Smooth muscle cell (in vitro differentiated cells): Measurements from ENCODE around the gene TGM1. TPM values are rescaled to one million over a fixed set of nuclear protein-coding genes. Genes with fewer than 3 reads are reported as not detected.

Source experiments
- DNase-seq: peaks from one replicate; lab custom pipeline; 2025; ENCODE audit not compliant: unreplicated experiment; lab: John Stamatoyannopoulos, UW
- H2AFZ ChIP-seq: fragments of 200-600 bp; sonication (generic); 2 replicates; pipeline ENCODE4 v1.6.0; 2016; ENCODE audit warnings: antibody characterized with exemption, low read depth, mild to moderate bottlenecking
- H3F3A ChIP-seq: fragments of 200-600 bp; sonication (generic); 2 replicates; pipeline ENCODE4 v1.6.0; 2017; ENCODE audit warnings: antibody characterized with exemption, low read depth
- H3K27ac ChIP-seq: fragments of 200-600 bp; sonication (generic); 2 replicates; pipeline ENCODE4 v1.5.1; 2016; ENCODE audit warnings: low read depth, mild to moderate bottlenecking
- H3K27me3 ChIP-seq: fragments of 200-600 bp; sonication (generic); 2 replicates; pipeline ENCODE4 v1.6.1; 2016; ENCODE audit warnings: low read depth, mild to moderate bottlenecking
- H3K36me3 ChIP-seq: fragments of 200-600 bp; sonication (generic); 2 replicates; pipeline ENCODE4 v1.5.1; 2016; ENCODE audit warnings: low read depth
- H3K4me1 ChIP-seq: fragments of 200-600 bp; sonication (generic); 2 replicates; pipeline ENCODE4 v1.5.1; 2016; ENCODE audit warnings: low read depth
- H3K4me2 ChIP-seq: fragments of 200-600 bp; sonication (generic); 2 replicates; pipeline ENCODE4 v1.6.0; 2016; ENCODE audit warnings: mild to moderate bottlenecking
- H3K4me3 ChIP-seq: fragments of 200-600 bp; sonication (generic); 2 replicates; pipeline ENCODE4 v1.5.1; 2016; ENCODE audit warnings: mild to moderate bottlenecking
- H3K79me2 ChIP-seq: fragments of 200-600 bp; sonication (generic); 2 replicates; pipeline ENCODE4 v1.6.0; 2016; ENCODE audit warnings: low read depth, mild to moderate bottlenecking
- H3K9ac ChIP-seq: fragments of 200-600 bp; sonication (generic); 2 replicates; pipeline ENCODE4 v1.6.0; 2016; ENCODE audit warnings: low read depth
- H3K9me3 ChIP-seq: fragments of 200-600 bp; sonication (generic); replicated peaks from 2 replicates; pipeline ENCODE4 v1.5.1; 2016; ENCODE audit warnings: low read depth
- H4K20me1 ChIP-seq: fragments of 200-600 bp; sonication (generic); 2 replicates; pipeline ENCODE4 v1.6.0; 2016; ENCODE audit warnings: low read depth
- WGBS: methylation state at CpG from one replicate; pipeline ENCODE4 v1.1.7; 2016; ENCODE audit warnings: low lambda C conversion rate; 5-methylcytosine and 5-hydroxymethylcytosine counted together
- polyA plus RNA-seq: library from polyadenylated mRNA; unstranded; fragments of >200 nt; fragmentation: Nextera tagmentation; extraction: Ambion mirVana; gene quantifications from 2 replicates; pipeline ENCODE4 v1.2.1, GENCODE V29; 2016
- total RNA-seq: library from RNA; depleted of rRNA; stranded (reverse); fragments of >200 nt; gene quantifications from 2 replicates; pipeline ENCODE4 v1.2.3, GENCODE V29; 2014
- TF ChIP-seq, protein P1 (sequence below): fragments of 200-600 bp; sonication (generic); IDR thresholded peaks from 2 replicates; pipeline ENCODE4 v1.5.1; 2017; ENCODE audit warnings: borderline replicate concordance, mild to moderate bottlenecking, antibody characterized with exemption; ENCODE audit not compliant: insufficient read depth, poor library complexity, severe bottlenecking

Gene TGM1
- total and polyA plus RNA-seq, 2 experiments from 2014 or later, result 1.6 to 13.6 TPM

DNA sequence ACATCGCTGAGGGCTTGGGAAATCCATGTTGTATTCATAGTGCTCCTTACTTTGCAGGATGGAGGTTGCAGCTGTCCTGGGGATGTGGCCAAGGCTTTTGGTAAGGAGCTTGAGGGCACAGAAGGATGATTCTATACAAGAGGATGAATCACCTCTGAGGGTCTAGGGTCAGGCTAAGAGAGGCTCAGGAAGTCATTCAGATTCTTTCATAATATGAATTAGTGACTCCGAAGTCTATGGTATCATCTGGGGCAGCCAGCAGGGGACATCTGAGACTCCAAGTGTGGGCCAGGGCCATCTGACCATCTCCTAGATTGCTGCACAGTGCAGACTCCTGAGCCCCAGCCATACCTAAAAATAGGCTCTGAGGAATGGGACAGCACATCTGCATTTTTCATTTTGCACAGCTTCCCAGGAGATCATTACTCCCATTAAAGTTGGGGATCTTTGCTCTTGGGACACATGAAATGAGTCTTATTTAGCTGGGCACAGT is 25.5 kb downstream of the TGM1 start:
- H3K79me2 ChIP-seq, result peaks cover 55% of the 10 kb centered on the region
- H3K4me3 ChIP-seq, result no peak overlapping the region
- no peak overlapping the region for H3K4me2 ChIP-seq
- 100% methylated on average over 2 of the region's 2 CpGs for WGBS
- TF ChIP-seq, protein P1, sequence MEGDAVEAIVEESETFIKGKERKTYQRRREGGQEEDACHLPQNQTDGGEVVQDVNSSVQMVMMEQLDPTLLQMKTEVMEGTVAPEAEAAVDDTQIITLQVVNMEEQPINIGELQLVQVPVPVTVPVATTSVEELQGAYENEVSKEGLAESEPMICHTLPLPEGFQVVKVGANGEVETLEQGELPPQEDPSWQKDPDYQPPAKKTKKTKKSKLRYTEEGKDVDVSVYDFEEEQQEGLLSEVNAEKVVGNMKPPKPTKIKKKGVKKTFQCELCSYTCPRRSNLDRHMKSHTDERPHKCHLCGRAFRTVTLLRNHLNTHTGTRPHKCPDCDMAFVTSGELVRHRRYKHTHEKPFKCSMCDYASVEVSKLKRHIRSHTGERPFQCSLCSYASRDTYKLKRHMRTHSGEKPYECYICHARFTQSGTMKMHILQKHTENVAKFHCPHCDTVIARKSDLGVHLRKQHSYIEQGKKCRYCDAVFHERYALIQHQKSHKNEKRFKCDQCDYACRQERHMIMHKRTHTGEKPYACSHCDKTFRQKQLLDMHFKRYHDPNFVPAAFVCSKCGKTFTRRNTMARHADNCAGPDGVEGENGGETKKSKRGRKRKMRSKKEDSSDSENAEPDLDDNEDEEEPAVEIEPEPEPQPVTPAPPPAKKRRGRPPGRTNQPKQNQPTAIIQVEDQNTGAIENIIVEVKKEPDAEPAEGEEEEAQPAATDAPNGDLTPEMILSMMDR, result no peak
- H2AFZ ChIP-seq, result no peak overlapping the region
- H3K9me3 ChIP-seq, result no peaks in the 10 kb centered on the region
- H3K27me3 ChIP-seq, result no peaks in the 10 kb centered on the region
- H3F3A ChIP-seq, result peaks cover 28% of the 10 kb centered on the region
- peaks cover 14% of the 10 kb centered on the region for H3K4me1 ChIP-seq
- no peaks in the 10 kb centered on the region for H3K36me3 ChIP-seq
- no peak for DNase-seq
- peaks cover 24% of the 10 kb centered on the region for H4K20me1 ChIP-seq
- peak overlapping the region; percentile 7 for H3K27ac ChIP-seq
- H3K9ac ChIP-seq, result no peak overlapping the region

DNA sequence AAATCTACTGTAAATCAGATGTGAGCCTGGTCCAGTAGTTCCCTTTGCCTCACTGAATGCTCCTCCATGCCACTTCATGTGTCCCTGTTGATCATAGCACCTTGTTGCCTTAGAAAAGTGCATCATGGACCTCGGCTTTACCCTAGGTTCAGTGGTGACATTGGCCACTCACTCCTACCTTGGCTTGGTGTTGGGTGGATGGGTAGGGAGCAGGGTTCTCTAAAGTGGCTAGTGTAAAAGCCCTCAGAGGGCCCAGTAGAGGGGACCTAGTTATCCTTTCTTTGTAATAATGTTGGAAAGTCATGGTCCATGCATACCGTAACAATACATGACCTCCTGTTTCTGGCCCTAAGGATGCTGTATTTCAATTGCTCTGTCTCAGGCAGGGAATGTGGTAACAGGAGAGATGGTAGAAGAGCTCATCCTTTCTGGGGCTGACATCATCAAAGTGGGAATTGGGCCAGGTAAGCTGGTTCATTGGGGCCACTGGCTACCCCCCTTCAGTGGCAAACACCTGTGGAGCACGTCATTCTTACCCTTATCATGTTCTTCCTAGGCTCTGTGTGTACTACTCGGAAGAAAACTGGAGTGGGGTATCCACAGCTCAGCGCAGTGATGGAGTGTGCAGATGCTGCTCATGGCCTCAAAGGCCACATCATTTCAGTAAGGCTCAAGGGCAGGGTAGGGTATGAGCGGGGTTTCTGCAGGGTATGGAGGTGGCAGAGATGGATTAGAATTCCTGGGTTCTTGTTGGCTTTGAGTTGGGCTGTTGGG is 26.1 kb downstream of the TGM1 start:
- Histone ChIP-seq H3K4me3 (no peak overlapping the region), H3F3A (peaks cover 28% of the 10 kb centered on the region), H3K9ac (no peak overlapping the region), H3K27ac (no peak overlapping the region), H3K79me2 (peaks cover 57% of the 10 kb centered on the region), H3K9me3 (no peaks in the 10 kb centered on the region), H4K20me1 (peaks cover 23% of the 10 kb centered on the region), H3K4me1 (peaks cover 14% of the 10 kb centered on the region), H3K4me2 (no peak overlapping the region), H3K27me3 (no peaks in the 10 kb centered on the region), H2AFZ (no peak overlapping the region), H3K36me3 (no peaks in the 10 kb centered on the region)
- WGBS, result 97% methylated on average over 6 of the region's 6 CpGs
- DNase-seq, result no peak
- TF ChIP-seq, protein P1, result no peak

DNA sequence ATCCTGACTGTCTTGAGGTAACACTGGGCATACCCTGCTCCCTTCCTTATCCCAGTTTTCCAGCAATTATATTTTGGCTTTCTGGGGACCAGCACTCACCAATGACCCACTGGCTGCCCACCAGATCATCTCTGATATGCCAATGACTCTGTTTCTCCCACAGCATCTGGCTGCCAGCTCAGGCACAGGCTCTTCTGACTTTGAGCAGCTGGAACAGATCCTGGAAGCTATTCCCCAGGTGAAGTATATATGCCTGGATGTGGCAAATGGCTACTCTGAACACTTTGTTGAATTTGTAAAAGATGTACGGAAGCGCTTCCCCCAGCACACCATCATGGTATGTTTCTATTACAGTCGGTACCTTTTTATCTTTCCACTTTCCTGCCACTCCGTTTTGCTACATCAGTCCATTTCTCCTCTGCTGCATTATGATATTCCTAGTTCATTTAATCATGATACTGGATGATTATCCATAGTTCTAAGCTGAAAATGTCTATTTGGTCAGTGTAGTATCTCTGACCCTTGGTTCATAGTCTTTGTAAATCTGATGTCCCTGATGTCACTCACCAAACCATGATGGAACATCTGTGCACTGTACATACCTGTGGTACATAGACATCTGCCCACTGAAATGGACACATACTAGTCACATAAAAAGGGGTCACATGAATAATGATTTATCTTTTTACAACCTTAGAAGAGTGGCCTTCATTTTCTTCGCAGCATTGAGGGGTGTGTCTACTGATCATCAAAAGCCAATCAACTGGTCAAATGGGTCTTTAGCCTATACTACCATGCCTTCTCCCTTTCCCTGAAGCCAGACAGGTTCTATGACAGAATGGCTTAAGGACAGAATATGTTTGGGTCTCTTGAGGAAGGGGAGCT is 26.9 kb downstream of the TGM1 start:
- Histone ChIP-seq H3K4me3 (no peak overlapping the region), H3F3A (peaks cover 28% of the 10 kb centered on the region), H3K4me2 (no peak overlapping the region), H3K27me3 (no peaks in the 10 kb centered on the region), H3K36me3 (no peaks in the 10 kb centered on the region), H3K9me3 (no peaks in the 10 kb centered on the region), H3K79me2 (peaks cover 57% of the 10 kb centered on the region), H3K9ac (no peak overlapping the region), H2AFZ (no peak overlapping the region), H3K27ac (no peak overlapping the region), H4K20me1 (peaks cover 15% of the 10 kb centered on the region), H3K4me1 (peaks cover 17% of the 10 kb centered on the region)
- 97% methylated on average over 5 of the region's 5 CpGs for WGBS
- no peak for DNase-seq
- TF ChIP-seq, protein P1, result no peak
